Activated CD4-positive, alpha-beta T cell treated with anti-CD3 and anti-CD28 coated beads, Interleukin-2, amount 10 ng/mL, durations not matched to agents 24 days and 14 days (primary cell): Measurements from ENCODE around the gene CRMP1. TPM values are rescaled to one million over a fixed set of nuclear protein-coding genes. Genes with fewer than 3 reads are reported as not detected.

Experiments
- DNase-seq: peaks from one replicate; pipeline ENCODE4 v3.0.0; 2022
- H3K27ac Mint-ChIP-seq: one replicate; pipeline ENCODE4 v1.8.0; 2022; ENCODE audit warnings: mild to moderate bottlenecking, mixed read lengths
- H3K27me3 Mint-ChIP-seq: one replicate; pipeline ENCODE4 v1.8.0; 2022; ENCODE audit warnings: mixed read lengths
- H3K36me3 Mint-ChIP-seq: one replicate; pipeline ENCODE4 v1.8.0; 2022; ENCODE audit warnings: low read depth, mild to moderate bottlenecking, mixed read lengths
- H3K4me1 Mint-ChIP-seq: one replicate; pipeline ENCODE4 v1.8.0; 2021; ENCODE audit warnings: mixed read lengths
- H3K4me3 Mint-ChIP-seq: one replicate; pipeline ENCODE4 v1.8.0; 2022; ENCODE audit warnings: mild to moderate bottlenecking, moderate library complexity, mixed read lengths
- H3K9me3 Mint-ChIP-seq: one replicate; pipeline ENCODE4 v1.8.0; 2021; ENCODE audit warnings: mixed read lengths
- intact Hi-C: fragments of 100-400 bp; cut with micrococcal nuclease; formaldehyde crosslinking; loops from one replicate; pipeline ENCODE4 v1.15.1; 2023
- total RNA-seq: library from RNA; stranded (reverse); gene quantifications from 2 replicates; pipeline ENCODE4 v1.2.3, GENCODE V29; 2022

The CRMP1 gene
- total RNA-seq, 1 donor from 2014 or later, result not detected

- DNase-seq, result no peak
- H3K36me3 Mint-ChIP-seq, result no peaks in the 10 kb centered on the region
- H3K9me3 Mint-ChIP-seq, result peaks cover 9% of the 10 kb centered on the region
- intact Hi-C loops, result no loop called here
- H3K4me3 Mint-ChIP-seq, result no peak overlapping the region
- no peaks in the 10 kb centered on the region for H3K4me1 Mint-ChIP-seq
- no peak overlapping the region for H3K27ac Mint-ChIP-seq
- H3K27me3 Mint-ChIP-seq, result no peaks in the 10 kb centered on the region
Measured at GRCh38 chr4:5772528-5773270, 120.2 kb downstream of the CRMP1 start.

Other genes with a start within 250 kb of the CRMP1 start
- 0.31 and 0.40 TPM in 2 replicates for gene EVC2, start 184.5 kb downstream of the CRMP1 start, total RNA-seq
- 1.8 and 1.9 TPM in 2 replicates for gene EVC, start 181.9 kb downstream of the CRMP1 start, total RNA-seq
- gene C4orf50, start 125.3 kb upstream of the CRMP1 start, total RNA-seq, result 0.16 and 0.21 TPM in 2 replicates